Measurements from ENCODE around the gene TACR1. TPM values are rescaled to one million over a fixed set of nuclear protein-coding genes. Genes with fewer than 3 reads are reported as not detected.

Gene TACR1
- total and polyA plus RNA-seq, 2 of the 4 experiments (the other 2 are of a cell fraction): under 0.01 to 0.09 TPM

- no TSS peak for BruUV-seq (replicated peaks)
- Histone ChIP-seq H2BK20ac (ENCODE audit: low read depth, low read length) (no peak overlapping the region), H2BK5ac (ENCODE audit: low read depth, low read length, poor library complexity, severe bottlenecking) (no peak overlapping the region), H3K9me3 (ENCODE audit: control insufficient read depth, insufficient read depth, low read length) (no peaks in the 10 kb centered on the region), H3K14ac (replicated peaks; ENCODE audit: low read depth, low read length) (no peak overlapping the region), H2AFZ (replicated peaks; ENCODE audit: low read length, poor library complexity) (no peak overlapping the region), H3K27ac (ENCODE audit: insufficient read depth, low read length) (no peak overlapping the region), H3K18ac (ENCODE audit: low read depth, low read length) (no peak overlapping the region), H3K4me2 (ENCODE audit: low read depth, low read length) (no peak overlapping the region), H4K91ac (ENCODE audit: insufficient read depth, low read depth, low read length) (no peak overlapping the region), H3K4ac (ENCODE audit: low read depth, low read length) (no peak overlapping the region), H3K27me3 (ENCODE audit: control insufficient read depth, insufficient read depth, low read length) (no peaks in the 10 kb centered on the region), H2AK5ac (ENCODE audit: low read depth, low read length) (no peak overlapping the region), H3K9me1 (ENCODE audit: insufficient read depth, low read length) (no peaks in the 10 kb centered on the region), H3K56ac (ENCODE audit: extremely low read depth, insufficient read depth, low read length) (no peak overlapping the region), H3K4me1 (ENCODE audit: control insufficient read depth, insufficient read depth, low read length) (no peaks in the 10 kb centered on the region), H2BK15ac (ENCODE audit: low read depth, low read length) (no peak overlapping the region), H4K8ac (ENCODE audit: low read depth in 2 of 2, low read length in 2 of 2) (no peak overlapping the region), H4K5ac (ENCODE audit: low read depth, low read length) (no peak overlapping the region), H3K23ac (ENCODE audit: low read depth, low read length) (no peak overlapping the region), H3K79me1 (ENCODE audit: low read depth in 1 of 2, low read length in 2 of 2) (no peaks in the 10 kb centered on the region), H2BK120ac (ENCODE audit: low read depth, low read length) (no peak overlapping the region), H4K20me1 (ENCODE audit: insufficient read depth, low read length) (no peaks in the 10 kb centered on the region), H3K4me3 (ENCODE audit: insufficient read depth, low read depth, low read length) (no peak overlapping the region), H2AK9ac (replicated peaks; ENCODE audit: low read depth, low read length, poor library complexity) (no peak overlapping the region), H3K36me3 (ENCODE audit: control insufficient read depth, insufficient read depth, low read length) (no peaks in the 10 kb centered on the region), H3K9ac (ENCODE audit: low read depth, low read length) (no peak overlapping the region)
- ChIA-PET CTCF (no interaction called here), POLR2A (ENCODE audit: unreplicated experiment) (no interaction called here)
- dilution Hi-C loops (cut with HindIII; ENCODE audit: low sequenced_read_pairs, unreplicated experiment): no loop called here
- intact Hi-C loops (cut with micrococcal nuclease): no loop called here
- ATAC-seq (ENCODE audit: low read depth) (no peak), DNase-seq (no peak)
- WGBS, 2 experiments (ENCODE audit: extremely low coverage in 2 of 2, insufficient read length in 1 of 2): no CpG with 5 or more reads among the region's 3 CpGs
- in situ Hi-C loops (cut with MboI; ENCODE audit: low sequenced_read_pairs): no loop called here
- TF ChIP-seq MXI1 (IDR thresholded peaks at IDR 0.05; ENCODE audit: borderline replicate concordance, low read depth, low read length) (no peak), NFE2L2 (IDR thresholded peaks at IDR 0.05; ENCODE audit: low read depth, low read length) (no peak), MAFK (IDR thresholded peaks at IDR 0.05; ENCODE audit: low read depth, low read length) (no peak), RAD21 (IDR thresholded peaks at IDR 0.05; ENCODE audit: low read length) (no peak), RFX5 (IDR thresholded peaks at IDR 0.05; ENCODE audit: low read depth, low read length) (no peak), SMC3 (IDR thresholded peaks at IDR 0.05; ENCODE audit: low read depth, low read length) (no peak), FOS (IDR thresholded peaks at IDR 0.05; ENCODE audit: low read depth, low read length) (no peak), CTCF (conservative IDR thresholded peaks at IDR 0.05; ENCODE audit: low read depth, low read length) (no peak)
These were observed 109.8 kb downstream of the TACR1 start for GRCh38 chr2:75089471-75089870.
